ENCODE data around the gene FNTB. TPM values are rescaled to one million over a fixed set of nuclear protein-coding genes. Genes with fewer than 3 reads are reported as not detected.

FNTB gene
- polyA plus RNA-seq, 1 donor from 2014 or later: 6.7 TPM

DNA sequence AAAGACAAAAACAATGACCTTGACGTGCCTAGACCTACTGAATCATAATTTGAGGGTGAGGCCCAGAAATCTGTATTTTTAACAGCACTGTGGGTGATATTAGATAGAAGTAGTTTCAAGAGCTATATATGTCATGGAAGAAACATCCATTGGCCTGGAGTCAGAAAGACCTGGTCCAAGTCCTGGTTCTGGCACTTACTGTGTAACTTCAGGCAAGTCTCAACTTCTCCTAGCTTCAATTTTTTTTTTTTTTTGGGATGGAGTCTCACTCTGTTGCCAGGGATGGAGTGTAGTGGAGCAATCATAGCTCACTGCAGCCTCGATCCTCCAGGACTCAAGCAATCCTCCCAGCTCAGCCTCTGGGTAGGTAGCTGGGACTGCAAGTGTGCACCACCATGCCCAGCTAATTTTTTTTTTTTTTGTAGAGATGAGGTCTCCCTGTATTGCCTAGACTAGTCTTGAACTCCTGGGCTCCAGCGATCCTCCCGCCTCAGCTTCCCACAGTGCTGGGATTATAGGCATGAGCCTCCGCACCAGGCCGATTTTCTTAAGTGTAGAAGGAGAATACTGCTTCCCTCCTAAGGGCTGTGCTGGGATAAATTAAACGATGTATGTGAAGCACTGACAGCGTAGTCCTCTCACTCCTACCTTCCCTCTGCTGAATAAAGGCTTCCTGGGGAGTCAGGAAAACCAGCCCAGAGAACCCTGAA, 29.8 kb upstream of the FNTB start:
- Histone ChIP-seq H3K27me3 (ENCODE audit: insufficient read depth, low read depth, low read length) (no peaks in the 10 kb centered on the region), H3F3A (ENCODE audit: insufficient read depth, low read length, poor library complexity, severe bottlenecking) (no peaks in the 10 kb centered on the region), H4K20me1 (ENCODE audit: insufficient read depth) (no peaks in the 10 kb centered on the region), H3K27ac (ENCODE audit: low read length) (no peak overlapping the region), H3K9me2 (ENCODE audit: insufficient read depth, low read length) (no peaks in the 10 kb centered on the region), H3K9me3 (ENCODE audit: low read length) (no peaks in the 10 kb centered on the region), H3K36me3 (ENCODE audit: insufficient read depth, low read length) (no peaks in the 10 kb centered on the region), H3K4me2 (ENCODE audit: low read length) (no peak overlapping the region), H3K9ac (ENCODE audit: low read length) (no peak overlapping the region), H2AFZ (ENCODE audit: low read depth, low read length) (no peak overlapping the region), H3K4me3 (ENCODE audit: low read length) (no peak overlapping the region), H3K79me2 (replicated peaks; ENCODE audit: insufficient read depth, low read length) (no peaks in the 10 kb centered on the region)
- TF ChIP-seq EP300 (conservative IDR thresholded peaks at IDR 0.05; ENCODE audit: poor library complexity, severe bottlenecking): no peak
- TF ChIP-seq, protein P1, sequence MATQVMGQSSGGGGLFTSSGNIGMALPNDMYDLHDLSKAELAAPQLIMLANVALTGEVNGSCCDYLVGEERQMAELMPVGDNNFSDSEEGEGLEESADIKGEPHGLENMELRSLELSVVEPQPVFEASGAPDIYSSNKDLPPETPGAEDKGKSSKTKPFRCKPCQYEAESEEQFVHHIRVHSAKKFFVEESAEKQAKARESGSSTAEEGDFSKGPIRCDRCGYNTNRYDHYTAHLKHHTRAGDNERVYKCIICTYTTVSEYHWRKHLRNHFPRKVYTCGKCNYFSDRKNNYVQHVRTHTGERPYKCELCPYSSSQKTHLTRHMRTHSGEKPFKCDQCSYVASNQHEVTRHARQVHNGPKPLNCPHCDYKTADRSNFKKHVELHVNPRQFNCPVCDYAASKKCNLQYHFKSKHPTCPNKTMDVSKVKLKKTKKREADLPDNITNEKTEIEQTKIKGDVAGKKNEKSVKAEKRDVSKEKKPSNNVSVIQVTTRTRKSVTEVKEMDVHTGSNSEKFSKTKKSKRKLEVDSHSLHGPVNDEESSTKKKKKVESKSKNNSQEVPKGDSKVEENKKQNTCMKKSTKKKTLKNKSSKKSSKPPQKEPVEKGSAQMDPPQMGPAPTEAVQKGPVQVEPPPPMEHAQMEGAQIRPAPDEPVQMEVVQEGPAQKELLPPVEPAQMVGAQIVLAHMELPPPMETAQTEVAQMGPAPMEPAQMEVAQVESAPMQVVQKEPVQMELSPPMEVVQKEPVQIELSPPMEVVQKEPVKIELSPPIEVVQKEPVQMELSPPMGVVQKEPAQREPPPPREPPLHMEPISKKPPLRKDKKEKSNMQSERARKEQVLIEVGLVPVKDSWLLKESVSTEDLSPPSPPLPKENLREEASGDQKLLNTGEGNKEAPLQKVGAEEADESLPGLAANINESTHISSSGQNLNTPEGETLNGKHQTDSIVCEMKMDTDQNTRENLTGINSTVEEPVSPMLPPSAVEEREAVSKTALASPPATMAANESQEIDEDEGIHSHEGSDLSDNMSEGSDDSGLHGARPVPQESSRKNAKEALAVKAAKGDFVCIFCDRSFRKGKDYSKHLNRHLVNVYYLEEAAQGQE (IDR thresholded peaks at IDR 0.05; ENCODE audit: borderline replicate concordance): no peak

DNA sequence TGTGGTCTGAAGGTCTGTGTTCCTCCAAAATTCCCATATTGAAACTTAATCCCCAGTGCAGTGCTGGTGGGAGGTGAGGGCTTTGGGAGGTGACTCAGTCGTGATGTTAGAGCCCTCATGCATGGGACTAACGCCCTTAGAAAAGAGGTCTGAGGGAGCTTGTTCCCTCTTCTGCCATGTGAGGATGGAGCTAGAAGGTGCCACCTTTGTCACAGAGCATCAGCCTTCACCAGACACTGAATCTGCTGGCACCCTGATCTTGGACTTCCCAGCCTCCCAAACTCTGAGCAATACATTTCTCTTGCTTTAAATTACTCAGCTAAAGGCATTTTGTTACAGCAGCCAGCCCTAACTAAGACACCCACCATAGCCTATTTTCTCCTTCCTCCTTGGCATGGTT, 28.5 kb upstream of the FNTB start:
- Histone ChIP-seq H3K79me2 (replicated peaks; ENCODE audit: insufficient read depth, low read length) (no peaks in the 10 kb centered on the region), H3F3A (ENCODE audit: insufficient read depth, low read length, poor library complexity, severe bottlenecking) (no peaks in the 10 kb centered on the region), H3K9me2 (ENCODE audit: insufficient read depth, low read length) (no peaks in the 10 kb centered on the region), H3K9me3 (ENCODE audit: low read length) (no peaks in the 10 kb centered on the region), H4K20me1 (ENCODE audit: insufficient read depth) (no peaks in the 10 kb centered on the region), H3K4me2 (ENCODE audit: low read length) (no peak overlapping the region), H2AFZ (ENCODE audit: low read depth, low read length) (no peak overlapping the region), H3K9ac (ENCODE audit: low read length) (no peak overlapping the region), H3K4me3 (ENCODE audit: low read length) (no peak overlapping the region), H3K27me3 (ENCODE audit: insufficient read depth, low read depth, low read length) (no peaks in the 10 kb centered on the region), H3K36me3 (ENCODE audit: insufficient read depth, low read length) (no peaks in the 10 kb centered on the region), H3K27ac (ENCODE audit: low read length) (no peak overlapping the region)
- no peak for TF ChIP-seq RAD21 (conservative IDR thresholded peaks at IDR 0.05)
- TF ChIP-seq TAF1 (IDR thresholded peaks at IDR 0.05; ENCODE audit: low read depth): no peak
- TF ChIP-seq SMC3 (conservative IDR thresholded peaks at IDR 0.05; ENCODE audit: poor library complexity): no peak
- TF ChIP-seq, protein P2, sequence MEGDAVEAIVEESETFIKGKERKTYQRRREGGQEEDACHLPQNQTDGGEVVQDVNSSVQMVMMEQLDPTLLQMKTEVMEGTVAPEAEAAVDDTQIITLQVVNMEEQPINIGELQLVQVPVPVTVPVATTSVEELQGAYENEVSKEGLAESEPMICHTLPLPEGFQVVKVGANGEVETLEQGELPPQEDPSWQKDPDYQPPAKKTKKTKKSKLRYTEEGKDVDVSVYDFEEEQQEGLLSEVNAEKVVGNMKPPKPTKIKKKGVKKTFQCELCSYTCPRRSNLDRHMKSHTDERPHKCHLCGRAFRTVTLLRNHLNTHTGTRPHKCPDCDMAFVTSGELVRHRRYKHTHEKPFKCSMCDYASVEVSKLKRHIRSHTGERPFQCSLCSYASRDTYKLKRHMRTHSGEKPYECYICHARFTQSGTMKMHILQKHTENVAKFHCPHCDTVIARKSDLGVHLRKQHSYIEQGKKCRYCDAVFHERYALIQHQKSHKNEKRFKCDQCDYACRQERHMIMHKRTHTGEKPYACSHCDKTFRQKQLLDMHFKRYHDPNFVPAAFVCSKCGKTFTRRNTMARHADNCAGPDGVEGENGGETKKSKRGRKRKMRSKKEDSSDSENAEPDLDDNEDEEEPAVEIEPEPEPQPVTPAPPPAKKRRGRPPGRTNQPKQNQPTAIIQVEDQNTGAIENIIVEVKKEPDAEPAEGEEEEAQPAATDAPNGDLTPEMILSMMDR (IDR thresholded peaks at IDR 0.05; ENCODE audit: poor library complexity, severe bottlenecking): no peak
- TF ChIP-seq, protein P1 (IDR thresholded peaks at IDR 0.05; ENCODE audit: borderline replicate concordance): no peak
- no peak for TF ChIP-seq MXI1 (conservative IDR thresholded peaks at IDR 0.05; ENCODE audit: poor library complexity, severe bottlenecking)
- TF ChIP-seq EZH2 (IDR thresholded peaks at IDR 0.05; ENCODE audit: borderline replicate concordance, insufficient read depth, low read length, poor library complexity, severe bottlenecking): no peak
- no peak for TF ChIP-seq POLR2AphosphoS5 (IDR thresholded peaks at IDR 0.05)
- no peak for TF ChIP-seq EP300 (conservative IDR thresholded peaks at IDR 0.05; ENCODE audit: poor library complexity, severe bottlenecking)
